NCI-H2029 (cell line): ENCODE results near the gene WDR64.
A peak's percentile ranks its signal among the peaks of the same experiment; 100 is the strongest.

Experiments used
- DNase-seq: peaks from one replicate; lab custom pipeline; 2025; lab: John Stamatoyannopoulos, UW

The WDR64 gene

GRCh38 chr1:241631674-241632073 lies 20.4 kb upstream of the WDR64 start:
- no peak for DNase-seq

- no peak for DNase-seq
These were observed 19.1 kb upstream of the WDR64 start for GRCh38 chr1:241632987-241633386.

GRCh38 chr1:241635556-241636152 lies 16.4 kb upstream of the WDR64 start:
- DNase-seq = no peak

GRCh38 chr1:241636291-241636690 lies 15.8 kb upstream of the WDR64 start:
- DNase-seq = no peak

GRCh38 chr1:241637046-241637590 lies 15.0 kb upstream of the WDR64 start:
- DNase-seq = no peak

GRCh38 chr1:241637604-241638003 lies 14.5 kb upstream of the WDR64 start:
- DNase-seq = no peak

GRCh38 chr1:241638099-241638682 lies 13.9 kb upstream of the WDR64 start:
- DNase-seq = no peak

- no peak for DNase-seq
These were observed 13.0 kb upstream of the WDR64 start for GRCh38 chr1:241638909-241639622.

- no peak for DNase-seq
These were observed 12.4 kb upstream of the WDR64 start for GRCh38 chr1:241639623-241640148.

- peak; percentile 77 for DNase-seq
These were observed 11.8 kb upstream of the WDR64 start, which contains the start of the genes CHML and OPN3 for GRCh38 chr1:241640149-241640866. Gene CHML (minus strand): TSS chr1:241640369. CDS start chr1:241635766, 4,603 bp downstream. Gene OPN3 (minus strand): TSS chr1:241640369. CDS start chr1:241640254, 115 bp downstream.

- DNase-seq = no peak
These were observed 11.0 kb upstream of the WDR64 start for GRCh38 chr1:241640867-241641622.

GRCh38 chr1:241641773-241642592 lies 10.1 kb upstream of the WDR64 start:
- no peak for DNase-seq

- no peak for DNase-seq
These were observed 9.5 kb upstream of the WDR64 start for GRCh38 chr1:241642593-241642944.

GRCh38 chr1:241644259-241644658 lies 7.8 kb upstream of the WDR64 start:
- DNase-seq = no peak

GRCh38 chr1:241645199-241645598 lies 6.9 kb upstream of the WDR64 start:
- DNase-seq = no peak

GRCh38 chr1:241646201-241646600 lies 5.9 kb upstream of the WDR64 start:
- DNase-seq = no peak

- no peak for DNase-seq
These were observed 4.4 kb upstream of the WDR64 start for GRCh38 chr1:241647658-241648057.

GRCh38 chr1:241648159-241648558 lies 3.9 kb upstream of the WDR64 start:
- no peak for DNase-seq

- no peak for DNase-seq
These were observed 1.9 kb downstream of the WDR64 start for GRCh38 chr1:241654019-241654418.

- DNase-seq = no peak
These were observed 2.6 kb downstream of the WDR64 start for GRCh38 chr1:241654641-241655040.
